Keratinocyte (primary cell): ENCODE results near the gene C19orf85. TPM values are rescaled to one million over a fixed set of nuclear protein-coding genes. Genes with fewer than 3 reads are reported as not detected.

Source experiments
- DNase-seq: peaks from one replicate; pipeline ENCODE4 v3.0.0-alpha.2; 2011; ENCODE audit warnings: low read depth, missing footprints, low spot score
- FAIRE-seq: peaks from 2 replicates; lab custom pipeline; 2011; peaks lifted over from hg19 to GRCh38; lab: Jason Lieb, UNC
- H2AFZ ChIP-seq: 2 replicates; pipeline ENCODE4 v1.6.0; 2012; ENCODE audit warnings: low read length, control low read depth, inconsistent platforms; ENCODE audit not compliant: control insufficient read depth
- H3K27ac ChIP-seq: 2 replicates; pipeline ENCODE4 v1.5.1; 2011; ENCODE audit warnings: low read length; ENCODE audit not compliant: control insufficient read depth, insufficient read depth
- H3K27me3 ChIP-seq: 3 replicates; pipeline ENCODE4 v1.6.0; 2011; ENCODE audit warnings: low read length; ENCODE audit not compliant: control insufficient read depth, insufficient read depth; ENCODE audit errors: extremely low read depth
- H3K36me3 ChIP-seq, 2 experiments: 2 replicates in 1 of 2; 3 replicates in 1 of 2; pipeline ENCODE4 v1.5.1; 2011; ENCODE audit warnings: low read length in 2 of 2, mild to moderate bottlenecking in 1 of 2; ENCODE audit not compliant: control insufficient read depth in 2 of 2, insufficient read depth in 2 of 2; ENCODE audit errors: extremely low read depth in 1 of 2
- H3K4me1 ChIP-seq: 3 replicates; pipeline ENCODE4 v1.5.1; 2011; ENCODE audit warnings: low read length; ENCODE audit not compliant: control insufficient read depth, insufficient read depth; ENCODE audit errors: extremely low read depth
- H3K4me2 ChIP-seq: 3 replicates; pipeline ENCODE4 v1.6.0; 2011; ENCODE audit warnings: low read depth, low read length; ENCODE audit not compliant: control insufficient read depth, insufficient read depth; ENCODE audit errors: extremely low read depth
- H3K4me3 ChIP-seq, 3 experiments: fragments of 200-600 bp in 1 of 3; sonication (generic) in 1 of 3; 2 replicates in 2 of 3; 3 replicates in 1 of 3; pipeline ENCODE4 v1.5.1; 2011 to 2016; ENCODE audit warnings: low read length in 3 of 3, mild to moderate bottlenecking in 3 of 3, control low read depth in 2 of 3, inconsistent platforms in 1 of 3, low read depth in 1 of 3, mixed read lengths in 1 of 3, mixed run types in 1 of 3, moderate library complexity in 1 of 3; ENCODE audit not compliant: control insufficient read depth in 2 of 3, insufficient read depth in 2 of 3; ENCODE audit errors: extremely low read depth in 1 of 3
- H3K79me2 ChIP-seq: 2 replicates; pipeline ENCODE4 v1.6.0; 2012; ENCODE audit warnings: low read length; ENCODE audit not compliant: control insufficient read depth, insufficient read depth
- H3K9ac ChIP-seq: 3 replicates; pipeline ENCODE4 v1.6.0; 2011; ENCODE audit warnings: low read length; ENCODE audit not compliant: control insufficient read depth, insufficient read depth; ENCODE audit errors: extremely low read depth
- H3K9me1 ChIP-seq: 3 replicates; pipeline ENCODE4 v1.6.0; 2011; ENCODE audit warnings: low read length; ENCODE audit not compliant: control insufficient read depth, insufficient read depth; ENCODE audit errors: extremely low read depth
- H3K9me3 ChIP-seq: 2 replicates; pipeline ENCODE4 v1.5.1; 2012; ENCODE audit warnings: low read depth, low read length; ENCODE audit not compliant: control insufficient read depth
- H4K20me1 ChIP-seq: 3 replicates; pipeline ENCODE4 v1.6.0; 2011; ENCODE audit warnings: low read length; ENCODE audit not compliant: control insufficient read depth, insufficient read depth; ENCODE audit errors: extremely low read depth
- EZH2 ChIP-seq: IDR thresholded peaks from one replicate; pipeline ENCODE4 v1.6.1; 2012; ENCODE audit warnings: inconsistent platforms, mild to moderate bottlenecking, low read length, moderate library complexity
- dilution Hi-C: fragments of 300-500 bp; cut with MboI; formaldehyde crosslinking; loops from one replicate; pipeline ENCODE4 v1.7.0; 2020; ENCODE audit warnings: low sequenced_read_pairs; ENCODE audit not compliant: extremely low pct_ligation_motif_present
- polyA plus RNA-seq, 5 experiments: library from polyadenylated mRNA; depleted of rRNA in 3 of 5; stranded (reverse) in 3 of 5; stranded (forward) in 1 of 5; unstranded in 1 of 5; fragments of >200 nt; gene quantifications; 1 replicate in 1 of 5; 2 replicates in 3 of 5; 3 replicates in 1 of 5; pipeline versions ENCODE4 v1.2.1 to v1.2.3, GENCODE V29; 2011 to 2012; ENCODE audit warnings: missing spikeins in 2 of 5, low read depth in 1 of 5, low replicate concordance in 1 of 5
- TF ChIP-seq, protein P1 (sequence below), 3 experiments: IDR thresholded peaks in 1 of 3; conservative IDR thresholded peaks in 1 of 3; optimal IDR thresholded peaks in 1 of 3; 2 replicates in 2 of 3; 3 replicates in 1 of 3; pipeline versions ENCODE3 to v1.5.1; 2011; ENCODE audit warnings: low read length in 3 of 3, mild to moderate bottlenecking in 3 of 3, moderate library complexity in 2 of 3, control low read depth in 1 of 3, inconsistent platforms in 1 of 3; ENCODE audit not compliant: insufficient read depth in 2 of 3; ENCODE audit errors: extremely low read depth in 1 of 3

C19orf85 gene
- polyA plus RNA-seq, 1 donor (not counting 4 experiments of a cell fraction or from before 2014, with no cell fraction given), result not detected

DNA sequence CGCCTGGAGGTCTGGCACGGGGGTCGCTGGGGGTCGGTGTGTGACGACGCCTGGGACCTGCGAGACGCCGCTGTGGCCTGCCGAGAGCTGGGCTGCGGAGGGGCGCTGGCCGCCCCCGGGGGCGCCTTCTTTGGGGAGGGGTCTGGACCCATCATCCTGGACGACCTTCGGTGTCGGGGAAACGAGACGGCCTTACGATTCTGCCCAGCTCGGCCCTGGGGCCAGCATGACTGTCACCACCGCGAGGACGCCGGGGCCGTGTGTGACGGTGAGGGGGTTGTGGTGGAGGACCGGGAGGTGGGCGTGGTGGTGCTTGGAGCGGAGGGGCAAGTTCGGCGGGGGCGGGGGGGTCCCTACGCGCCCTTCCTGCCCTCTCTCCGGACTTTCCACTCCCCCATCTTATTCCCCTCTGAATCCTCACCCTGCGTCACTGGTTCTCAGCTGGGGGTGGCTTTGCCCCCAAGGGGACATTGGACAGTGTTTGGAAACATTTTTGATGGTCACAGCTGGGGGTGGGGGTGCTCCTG, 29.2 kb upstream of the C19orf85 start:
- FAIRE-seq, result no peak
- dilution Hi-C loops, result no loop called here
- Histone ChIP-seq H3K27me3 (peaks cover 48% of the 10 kb centered on the region), H4K20me1 (no peaks in the 10 kb centered on the region), H3K9me3 (no peaks in the 10 kb centered on the region), H3K79me2 (no peaks in the 10 kb centered on the region), H3K9ac (no peak overlapping the region), H3K9me1 (no peaks in the 10 kb centered on the region), H3K4me2 (no peak overlapping the region), H3K4me3 (no peak overlapping the region), H2AFZ (no peak overlapping the region), H3K4me1 (peaks cover 6% of the 10 kb centered on the region), H3K36me3 (no peaks in the 10 kb centered on the region), H3K27ac (no peak overlapping the region)
- no peak for DNase-seq
- TF ChIP-seq EZH2, result no peak
- TF ChIP-seq, protein P1, sequence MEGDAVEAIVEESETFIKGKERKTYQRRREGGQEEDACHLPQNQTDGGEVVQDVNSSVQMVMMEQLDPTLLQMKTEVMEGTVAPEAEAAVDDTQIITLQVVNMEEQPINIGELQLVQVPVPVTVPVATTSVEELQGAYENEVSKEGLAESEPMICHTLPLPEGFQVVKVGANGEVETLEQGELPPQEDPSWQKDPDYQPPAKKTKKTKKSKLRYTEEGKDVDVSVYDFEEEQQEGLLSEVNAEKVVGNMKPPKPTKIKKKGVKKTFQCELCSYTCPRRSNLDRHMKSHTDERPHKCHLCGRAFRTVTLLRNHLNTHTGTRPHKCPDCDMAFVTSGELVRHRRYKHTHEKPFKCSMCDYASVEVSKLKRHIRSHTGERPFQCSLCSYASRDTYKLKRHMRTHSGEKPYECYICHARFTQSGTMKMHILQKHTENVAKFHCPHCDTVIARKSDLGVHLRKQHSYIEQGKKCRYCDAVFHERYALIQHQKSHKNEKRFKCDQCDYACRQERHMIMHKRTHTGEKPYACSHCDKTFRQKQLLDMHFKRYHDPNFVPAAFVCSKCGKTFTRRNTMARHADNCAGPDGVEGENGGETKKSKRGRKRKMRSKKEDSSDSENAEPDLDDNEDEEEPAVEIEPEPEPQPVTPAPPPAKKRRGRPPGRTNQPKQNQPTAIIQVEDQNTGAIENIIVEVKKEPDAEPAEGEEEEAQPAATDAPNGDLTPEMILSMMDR (optimal IDR thresholded peaks at IDR 0.05 in 1 of 3, IDR thresholded peaks at IDR 0.05 in 1 of 3, conservative IDR thresholded peaks at IDR 0.05 in 1 of 3; ENCODE audit: extremely low read depth in 1 of 3, insufficient read depth in 2 of 3, low read length in 3 of 3), result no peak

DNA sequence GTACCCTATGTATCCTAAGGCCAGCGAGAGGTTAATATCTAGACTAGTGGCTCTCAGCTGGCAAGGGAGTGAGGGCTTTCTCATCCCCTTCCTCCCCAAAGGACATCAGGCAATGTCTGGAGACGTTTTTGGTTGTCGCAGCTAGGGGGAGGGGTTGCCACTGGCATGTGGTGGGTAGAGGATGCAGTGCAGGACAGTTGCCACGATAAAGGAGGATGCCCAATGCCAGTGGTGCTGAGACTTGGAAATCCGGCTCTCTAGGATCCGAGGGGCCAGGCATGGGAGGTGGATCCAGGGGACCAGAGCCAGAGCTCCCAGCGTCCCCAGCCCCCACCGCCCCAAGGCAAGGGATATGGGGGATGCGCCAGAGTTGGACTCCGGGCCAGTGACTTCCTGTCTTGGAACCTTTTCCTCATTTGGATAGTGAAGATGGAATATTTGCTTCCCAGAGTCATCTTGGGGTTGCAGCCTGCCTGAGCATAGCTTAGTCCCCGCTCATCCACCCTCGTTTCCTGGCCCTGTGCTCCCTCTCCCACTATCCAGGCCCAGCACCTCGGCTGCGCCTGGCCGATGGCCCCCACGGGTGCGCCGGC, 28.6 kb upstream of the C19orf85 start:
- dilution Hi-C loops, result no loop called here
- DNase-seq (no peak), FAIRE-seq (no peak)
- H3K4me3 ChIP-seq, result no peak overlapping the region
- H3K79me2 ChIP-seq, result no peaks in the 10 kb centered on the region
- no peak overlapping the region for H3K27ac ChIP-seq
- no peaks in the 10 kb centered on the region for H4K20me1 ChIP-seq
- no peaks in the 10 kb centered on the region for H3K9me3 ChIP-seq
- H3K4me1 ChIP-seq, result peaks cover 6% of the 10 kb centered on the region
- H3K27me3 ChIP-seq, result peaks cover 44% of the 10 kb centered on the region
- H3K4me2 ChIP-seq, result no peak overlapping the region
- no peaks in the 10 kb centered on the region for H3K36me3 ChIP-seq
- no peaks in the 10 kb centered on the region for H3K9me1 ChIP-seq
- no peak overlapping the region for H3K9ac ChIP-seq
- TF ChIP-seq, protein P1 (optimal IDR thresholded peaks at IDR 0.05 in 1 of 3, IDR thresholded peaks at IDR 0.05 in 1 of 3, conservative IDR thresholded peaks at IDR 0.05 in 1 of 3; ENCODE audit: extremely low read depth in 1 of 3, insufficient read depth in 2 of 3, low read length in 3 of 3), result no peak
- TF ChIP-seq EZH2, result no peak
- H2AFZ ChIP-seq, result no peak overlapping the region
